HCT116 (cell line): ENCODE data around the gene LRPPRC.

ENCODE experiments used
- CEBPB ChIP-seq: IDR thresholded peaks from 2 replicates; pipeline ENCODE4 v1.6.1; 2012; ENCODE audit warnings: low read depth
- EZH2 ChIP-seq: fragments of 200-600 bp; sonication (generic); IDR thresholded peaks from 2 replicates; pipeline ENCODE4 v1.6.1; 2017; ENCODE audit warnings: antibody characterized with exemption, mixed run types
- EZH2phosphoT487 ChIP-seq: fragments of 200-600 bp; IDR thresholded peaks from 2 replicates; pipeline ENCODE4 v1.6.1; 2018; ENCODE audit warnings: antibody characterized with exemption, borderline replicate concordance
- FOSL1 ChIP-seq: IDR thresholded peaks from 2 replicates; pipeline ENCODE4 v1.6.1; 2012; ENCODE audit warnings: low read depth
- POLR2AphosphoS5 ChIP-seq: IDR thresholded peaks from 2 replicates; pipeline ENCODE4 v1.6.1; 2011; ENCODE audit warnings: mild to moderate bottlenecking, low read depth, low read length, moderate library complexity
- RAD21 ChIP-seq: IDR thresholded peaks from 2 replicates; pipeline ENCODE4 v1.6.1; 2012; ENCODE audit warnings: low read depth, mild to moderate bottlenecking
- SIN3A ChIP-seq: IDR thresholded peaks from 2 replicates; pipeline ENCODE4 v1.6.1; 2012; ENCODE audit warnings: low read depth
- SP1 ChIP-seq: IDR thresholded peaks from 2 replicates; pipeline ENCODE4 v1.6.1; 2012; ENCODE audit warnings: low read depth
- SRF ChIP-seq: IDR thresholded peaks from 2 replicates; pipeline ENCODE4 v1.6.1; 2012; ENCODE audit warnings: low read depth
- TF ChIP-seq, protein P1 (sequence below), 3 experiments: fragments of 200-600 bp in 1 of 3; sonication (generic) in 1 of 3; IDR thresholded peaks in 2 of 3; conservative IDR thresholded peaks in 1 of 3; 2 replicates each; pipeline ENCODE4 v1.5.1; 2012 to 2017; ENCODE audit warnings: low read depth in 2 of 3, low read length in 2 of 3, antibody characterized with exemption in 1 of 3, borderline replicate concordance in 1 of 3, control low read depth in 1 of 3, mild to moderate bottlenecking in 1 of 3, mixed read lengths in 1 of 3, mixed run types in 1 of 3, moderate library complexity in 1 of 3; ENCODE audit not compliant: insufficient read depth in 1 of 3
- TF ChIP-seq, protein P2 (sequence below): IDR thresholded peaks from 2 replicates; pipeline ENCODE4 v1.6.1; 2012; ENCODE audit warnings: low read depth
- TF ChIP-seq, protein P3 (sequence below): IDR thresholded peaks from 2 replicates; pipeline ENCODE4 v1.6.1; 2011; ENCODE audit warnings: mild to moderate bottlenecking, low read length, moderate library complexity; ENCODE audit not compliant: insufficient replicate concordance; ENCODE audit errors: extremely low read depth
- TF ChIP-seq, protein P4 (sequence below): IDR thresholded peaks from 2 replicates; pipeline ENCODE4 v1.6.1; 2012

DNA sequence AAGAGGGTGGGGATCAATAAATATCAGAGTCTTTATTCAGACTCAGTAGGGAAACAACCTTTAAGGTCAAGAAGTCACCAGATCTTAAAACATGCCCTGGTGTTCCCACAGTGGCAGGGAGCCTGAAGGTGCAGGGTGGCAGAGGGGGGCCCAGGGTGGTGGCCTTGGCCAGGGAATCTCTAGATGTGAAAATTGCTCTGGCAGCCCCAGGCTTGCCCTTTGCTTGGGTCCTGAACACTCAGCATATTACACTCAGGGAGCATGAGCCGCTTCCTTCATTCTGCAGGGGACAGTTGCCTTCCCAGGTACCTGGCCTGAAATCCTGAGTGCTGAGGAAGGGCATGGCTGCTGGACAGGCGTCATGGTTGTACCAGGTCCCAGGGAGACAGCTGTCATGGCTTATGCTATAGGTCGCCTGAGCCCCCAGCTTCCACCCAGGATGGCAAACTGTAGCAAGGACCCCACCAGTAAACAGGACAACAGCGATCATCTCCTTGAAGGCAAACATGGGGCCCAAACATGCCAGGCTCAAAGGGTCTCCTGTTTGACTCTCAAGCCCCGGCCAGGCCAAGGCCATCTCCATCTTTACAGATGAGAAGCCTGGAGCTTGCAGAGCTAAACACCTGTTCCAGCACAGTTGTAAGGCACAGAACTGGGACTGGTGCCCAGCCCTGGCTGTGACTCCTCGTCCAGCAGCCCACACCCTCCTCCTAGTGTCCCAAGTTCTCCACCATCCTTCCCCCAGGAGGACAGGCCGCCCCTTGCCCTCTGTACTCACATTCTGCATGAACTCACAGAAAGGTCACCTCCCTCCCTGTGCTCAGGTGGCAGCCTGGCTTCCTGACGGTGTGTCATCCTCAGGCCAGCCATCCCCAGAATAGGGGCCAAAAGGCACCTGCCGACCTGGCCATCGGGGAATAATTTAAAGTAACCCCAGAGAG lies 142.4 kb downstream of the LRPPRC start:
- TF ChIP-seq, protein P1, sequence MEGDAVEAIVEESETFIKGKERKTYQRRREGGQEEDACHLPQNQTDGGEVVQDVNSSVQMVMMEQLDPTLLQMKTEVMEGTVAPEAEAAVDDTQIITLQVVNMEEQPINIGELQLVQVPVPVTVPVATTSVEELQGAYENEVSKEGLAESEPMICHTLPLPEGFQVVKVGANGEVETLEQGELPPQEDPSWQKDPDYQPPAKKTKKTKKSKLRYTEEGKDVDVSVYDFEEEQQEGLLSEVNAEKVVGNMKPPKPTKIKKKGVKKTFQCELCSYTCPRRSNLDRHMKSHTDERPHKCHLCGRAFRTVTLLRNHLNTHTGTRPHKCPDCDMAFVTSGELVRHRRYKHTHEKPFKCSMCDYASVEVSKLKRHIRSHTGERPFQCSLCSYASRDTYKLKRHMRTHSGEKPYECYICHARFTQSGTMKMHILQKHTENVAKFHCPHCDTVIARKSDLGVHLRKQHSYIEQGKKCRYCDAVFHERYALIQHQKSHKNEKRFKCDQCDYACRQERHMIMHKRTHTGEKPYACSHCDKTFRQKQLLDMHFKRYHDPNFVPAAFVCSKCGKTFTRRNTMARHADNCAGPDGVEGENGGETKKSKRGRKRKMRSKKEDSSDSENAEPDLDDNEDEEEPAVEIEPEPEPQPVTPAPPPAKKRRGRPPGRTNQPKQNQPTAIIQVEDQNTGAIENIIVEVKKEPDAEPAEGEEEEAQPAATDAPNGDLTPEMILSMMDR (IDR thresholded peaks at IDR 0.05 in 2 of 3, conservative IDR thresholded peaks at IDR 0.05 in 1 of 3; ENCODE audit: borderline replicate concordance in 1 of 3, insufficient read depth in 1 of 3, low read depth in 2 of 3, low read length in 2 of 3) = no peak
- TF ChIP-seq FOSL1 (no peak), SP1 (no peak), CEBPB (no peak), RAD21 (no peak), EZH2 (no peak), SRF (no peak), POLR2AphosphoS5 (no peak), EZH2phosphoT487 (no peak), SIN3A (no peak)
- TF ChIP-seq, protein P2, sequence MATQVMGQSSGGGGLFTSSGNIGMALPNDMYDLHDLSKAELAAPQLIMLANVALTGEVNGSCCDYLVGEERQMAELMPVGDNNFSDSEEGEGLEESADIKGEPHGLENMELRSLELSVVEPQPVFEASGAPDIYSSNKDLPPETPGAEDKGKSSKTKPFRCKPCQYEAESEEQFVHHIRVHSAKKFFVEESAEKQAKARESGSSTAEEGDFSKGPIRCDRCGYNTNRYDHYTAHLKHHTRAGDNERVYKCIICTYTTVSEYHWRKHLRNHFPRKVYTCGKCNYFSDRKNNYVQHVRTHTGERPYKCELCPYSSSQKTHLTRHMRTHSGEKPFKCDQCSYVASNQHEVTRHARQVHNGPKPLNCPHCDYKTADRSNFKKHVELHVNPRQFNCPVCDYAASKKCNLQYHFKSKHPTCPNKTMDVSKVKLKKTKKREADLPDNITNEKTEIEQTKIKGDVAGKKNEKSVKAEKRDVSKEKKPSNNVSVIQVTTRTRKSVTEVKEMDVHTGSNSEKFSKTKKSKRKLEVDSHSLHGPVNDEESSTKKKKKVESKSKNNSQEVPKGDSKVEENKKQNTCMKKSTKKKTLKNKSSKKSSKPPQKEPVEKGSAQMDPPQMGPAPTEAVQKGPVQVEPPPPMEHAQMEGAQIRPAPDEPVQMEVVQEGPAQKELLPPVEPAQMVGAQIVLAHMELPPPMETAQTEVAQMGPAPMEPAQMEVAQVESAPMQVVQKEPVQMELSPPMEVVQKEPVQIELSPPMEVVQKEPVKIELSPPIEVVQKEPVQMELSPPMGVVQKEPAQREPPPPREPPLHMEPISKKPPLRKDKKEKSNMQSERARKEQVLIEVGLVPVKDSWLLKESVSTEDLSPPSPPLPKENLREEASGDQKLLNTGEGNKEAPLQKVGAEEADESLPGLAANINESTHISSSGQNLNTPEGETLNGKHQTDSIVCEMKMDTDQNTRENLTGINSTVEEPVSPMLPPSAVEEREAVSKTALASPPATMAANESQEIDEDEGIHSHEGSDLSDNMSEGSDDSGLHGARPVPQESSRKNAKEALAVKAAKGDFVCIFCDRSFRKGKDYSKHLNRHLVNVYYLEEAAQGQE = no peak
- TF ChIP-seq, protein P3, sequence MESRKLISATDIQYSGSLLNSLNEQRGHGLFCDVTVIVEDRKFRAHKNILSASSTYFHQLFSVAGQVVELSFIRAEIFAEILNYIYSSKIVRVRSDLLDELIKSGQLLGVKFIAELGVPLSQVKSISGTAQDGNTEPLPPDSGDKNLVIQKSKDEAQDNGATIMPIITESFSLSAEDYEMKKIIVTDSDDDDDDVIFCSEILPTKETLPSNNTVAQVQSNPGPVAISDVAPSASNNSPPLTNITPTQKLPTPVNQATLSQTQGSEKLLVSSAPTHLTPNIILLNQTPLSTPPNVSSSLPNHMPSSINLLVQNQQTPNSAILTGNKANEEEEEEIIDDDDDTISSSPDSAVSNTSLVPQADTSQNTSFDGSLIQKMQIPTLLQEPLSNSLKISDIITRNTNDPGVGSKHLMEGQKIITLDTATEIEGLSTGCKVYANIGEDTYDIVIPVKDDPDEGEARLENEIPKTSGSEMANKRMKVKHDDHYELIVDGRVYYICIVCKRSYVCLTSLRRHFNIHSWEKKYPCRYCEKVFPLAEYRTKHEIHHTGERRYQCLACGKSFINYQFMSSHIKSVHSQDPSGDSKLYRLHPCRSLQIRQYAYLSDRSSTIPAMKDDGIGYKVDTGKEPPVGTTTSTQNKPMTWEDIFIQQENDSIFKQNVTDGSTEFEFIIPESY = no peak
- TF ChIP-seq, protein P4, sequence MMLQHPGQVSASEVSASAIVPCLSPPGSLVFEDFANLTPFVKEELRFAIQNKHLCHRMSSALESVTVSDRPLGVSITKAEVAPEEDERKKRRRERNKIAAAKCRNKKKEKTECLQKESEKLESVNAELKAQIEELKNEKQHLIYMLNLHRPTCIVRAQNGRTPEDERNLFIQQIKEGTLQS = no peak
